HT-29 (cell line): ENCODE results near the gene TOPAZ1. TPM values are rescaled to one million over a fixed set of nuclear protein-coding genes. Genes with fewer than 3 reads are reported as not detected.

Experiments
- total RNA-seq: library from RNA; depleted of rRNA; stranded (reverse); fragments of >200 nt; shearing (Covaris generic); gene quantifications from 2 replicates; pipeline ENCODE4 v1.2.3, GENCODE V29; 2014; rRNA removed

TOPAZ1 gene
- total RNA-seq, 1 experiment from 2014 or later, result not detected

Other genes starting within 250 kb of the TOPAZ1 start
- 8.2 and 13.7 TPM in 2 replicates for gene TCAIM, start 96.9 kb downstream of the TOPAZ1 start, total RNA-seq
- gene ZNF445, start 235.8 kb downstream of the TOPAZ1 start, total RNA-seq, result 2.1 and 2.7 TPM in 2 replicates